ENCODE data around the gene CNPY1. TPM values are rescaled to one million over a fixed set of nuclear protein-coding genes. Genes with fewer than 3 reads are reported as not detected.
A peak's percentile ranks its signal among the peaks of the same experiment; 100 is the strongest.

The CNPY1 gene
- total RNA-seq, 2 donors from 2014 or later, result not detected

DNA sequence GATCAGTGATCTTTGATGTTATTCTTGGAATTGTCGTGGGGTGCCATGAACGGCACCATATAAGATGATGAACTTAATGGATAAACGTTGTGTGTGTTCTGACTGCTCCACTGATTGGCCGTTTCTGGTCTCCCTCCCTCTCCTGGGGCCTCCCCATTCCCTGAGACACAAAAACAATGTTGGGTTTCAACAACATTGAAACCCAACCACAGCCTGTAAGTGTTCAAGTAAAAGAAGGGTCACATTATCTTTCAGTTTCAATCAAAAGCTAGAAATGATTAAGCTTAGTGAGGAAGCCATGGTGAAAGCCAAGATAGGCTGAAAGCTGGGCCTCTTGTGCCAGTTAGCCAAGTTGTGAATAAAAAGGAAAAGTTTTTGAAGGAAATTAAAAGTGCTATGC is 68.9 kb downstream of the CNPY1 start:
- ATAC-seq (replicated peaks), result peak; percentile 97
- no peak overlapping the region for H3K27ac Mint-ChIP-seq
- no peaks in the 10 kb centered on the region for H3K36me3 Mint-ChIP-seq (ENCODE audit: low read depth)
- peaks cover 8% of the 10 kb centered on the region for H3K9me3 Mint-ChIP-seq
- peaks cover 7% of the 10 kb centered on the region for H3K4me1 Mint-ChIP-seq
- H3K27me3 Mint-ChIP-seq, result peaks cover 48% of the 10 kb centered on the region
- peak overlapping the region; percentile 1 for H3K4me3 Mint-ChIP-seq

DNA sequence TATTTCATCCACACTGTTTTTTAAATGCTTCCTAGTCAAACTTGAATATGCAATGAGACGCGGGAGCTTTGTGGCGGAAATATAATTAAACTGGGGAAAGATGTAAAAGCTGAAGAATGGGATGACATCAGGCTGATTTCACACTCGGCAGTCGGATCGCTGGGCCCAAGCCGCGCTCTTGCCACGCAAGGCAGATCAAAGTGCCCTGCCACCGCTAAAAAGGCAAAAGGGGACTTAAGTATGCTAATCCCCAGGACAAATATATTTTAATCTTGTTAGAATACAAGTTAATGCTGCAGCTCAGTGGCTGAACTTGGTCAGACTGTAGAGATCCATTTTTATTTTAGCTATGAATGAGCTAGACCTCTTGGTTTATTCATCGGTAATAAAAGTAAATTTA is 74.6 kb downstream of the CNPY1 start:
- Mint-ChIP-seq H3K27me3 (peaks cover 78% of the 10 kb centered on the region), H3K27ac (no peak overlapping the region), H3K4me1 (peaks cover 4% of the 10 kb centered on the region), H3K36me3 (ENCODE audit: low read depth) (no peaks in the 10 kb centered on the region), H3K4me3 (no peak overlapping the region), H3K9me3 (no peaks in the 10 kb centered on the region)
- ATAC-seq (replicated peaks), result no peak

- peaks cover 4% of the 10 kb centered on the region for H3K4me1 Mint-ChIP-seq
- H3K4me3 Mint-ChIP-seq, result no peak overlapping the region
- ATAC-seq (replicated peaks), result peak; percentile 43
- H3K27me3 Mint-ChIP-seq, result peaks cover 71% of the 10 kb centered on the region
- H3K9me3 Mint-ChIP-seq, result no peaks in the 10 kb centered on the region
- no peak overlapping the region for H3K27ac Mint-ChIP-seq
- H3K36me3 Mint-ChIP-seq (ENCODE audit: low read depth), result no peaks in the 10 kb centered on the region
Observed at GRCh38 chr7:155470686-155471638, 75.4 kb downstream of the CNPY1 start.

DNA sequence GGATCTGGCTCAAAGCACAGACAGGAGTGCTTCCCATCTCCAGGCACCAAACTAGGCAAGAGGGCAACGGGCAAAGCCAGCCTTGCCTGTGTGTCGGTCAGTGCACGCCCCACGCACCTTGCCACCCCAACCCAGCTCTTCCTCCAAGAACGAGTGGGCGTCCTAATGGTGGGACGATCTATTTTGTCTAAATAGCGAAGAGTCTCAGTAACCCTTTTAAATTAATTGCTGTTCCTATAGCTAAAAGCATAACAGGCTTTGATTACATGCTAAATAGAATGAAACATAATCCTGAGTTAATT is 76.2 kb downstream of the CNPY1 start:
- Mint-ChIP-seq H3K4me3 (no peak overlapping the region), H3K36me3 (ENCODE audit: low read depth) (no peaks in the 10 kb centered on the region), H3K9me3 (no peaks in the 10 kb centered on the region), H3K27me3 (peaks cover 66% of the 10 kb centered on the region), H3K27ac (no peak overlapping the region), H3K4me1 (peaks cover 4% of the 10 kb centered on the region)
- no peak for ATAC-seq (replicated peaks)

DNA sequence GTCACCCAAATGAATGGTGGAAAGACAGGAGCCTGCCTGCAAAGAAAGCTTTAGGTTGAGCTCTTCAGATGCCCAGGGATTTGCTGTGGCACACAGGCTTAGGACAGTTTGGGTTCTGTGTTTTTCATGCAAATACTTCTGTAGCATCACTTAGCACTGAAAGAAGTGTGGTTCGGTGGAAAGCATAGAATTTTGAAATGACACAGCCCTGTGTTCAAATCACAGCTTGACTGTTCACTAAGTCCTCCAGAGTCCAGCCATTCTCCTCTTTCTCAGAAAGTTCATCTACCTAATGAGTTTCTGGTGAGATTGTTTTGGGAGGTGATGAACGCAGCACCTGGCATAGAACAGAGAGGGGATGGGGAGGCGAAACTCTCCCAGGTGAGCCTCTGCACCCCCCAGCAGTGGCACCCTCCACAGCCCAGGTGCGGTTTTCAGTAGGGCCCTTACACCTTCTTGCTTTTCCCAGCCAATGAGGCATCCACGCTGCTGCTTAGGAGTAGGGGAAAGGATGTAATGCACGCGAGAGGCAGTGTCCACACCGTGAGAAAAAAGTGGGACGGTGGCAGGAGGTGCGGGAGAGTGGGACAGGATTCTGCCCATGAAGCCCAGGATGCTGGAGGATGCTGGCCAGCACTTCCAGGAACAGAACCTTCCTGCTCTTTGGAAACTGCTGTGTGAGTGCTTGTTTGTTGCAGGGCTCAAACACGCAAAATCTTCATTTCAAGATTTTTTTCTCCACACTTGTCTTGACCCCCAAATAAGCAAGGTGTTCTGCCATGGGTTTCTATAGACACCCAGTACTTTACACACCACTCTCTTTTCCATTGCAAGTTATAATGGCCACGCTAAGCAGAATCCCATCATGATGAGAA is 76.8 kb downstream of the CNPY1 start:
- Mint-ChIP-seq H3K9me3 (no peaks in the 10 kb centered on the region), H3K36me3 (ENCODE audit: low read depth) (no peaks in the 10 kb centered on the region), H3K4me1 (peaks cover 4% of the 10 kb centered on the region), H3K4me3 (no peak overlapping the region), H3K27me3 (peaks cover 60% of the 10 kb centered on the region), H3K27ac (no peak overlapping the region)
- no peak for ATAC-seq (replicated peaks)

GRCh38 chr7:155468785-155469148 is 77.6 kb downstream of the CNPY1 start:
- Mint-ChIP-seq H3K4me3 (no peak overlapping the region), H3K4me1 (peaks cover 4% of the 10 kb centered on the region), H3K36me3 (ENCODE audit: low read depth) (no peaks in the 10 kb centered on the region), H3K27me3 (peaks cover 54% of the 10 kb centered on the region), H3K9me3 (no peaks in the 10 kb centered on the region), H3K27ac (no peak overlapping the region)
- no peak for ATAC-seq (replicated peaks)

DNA sequence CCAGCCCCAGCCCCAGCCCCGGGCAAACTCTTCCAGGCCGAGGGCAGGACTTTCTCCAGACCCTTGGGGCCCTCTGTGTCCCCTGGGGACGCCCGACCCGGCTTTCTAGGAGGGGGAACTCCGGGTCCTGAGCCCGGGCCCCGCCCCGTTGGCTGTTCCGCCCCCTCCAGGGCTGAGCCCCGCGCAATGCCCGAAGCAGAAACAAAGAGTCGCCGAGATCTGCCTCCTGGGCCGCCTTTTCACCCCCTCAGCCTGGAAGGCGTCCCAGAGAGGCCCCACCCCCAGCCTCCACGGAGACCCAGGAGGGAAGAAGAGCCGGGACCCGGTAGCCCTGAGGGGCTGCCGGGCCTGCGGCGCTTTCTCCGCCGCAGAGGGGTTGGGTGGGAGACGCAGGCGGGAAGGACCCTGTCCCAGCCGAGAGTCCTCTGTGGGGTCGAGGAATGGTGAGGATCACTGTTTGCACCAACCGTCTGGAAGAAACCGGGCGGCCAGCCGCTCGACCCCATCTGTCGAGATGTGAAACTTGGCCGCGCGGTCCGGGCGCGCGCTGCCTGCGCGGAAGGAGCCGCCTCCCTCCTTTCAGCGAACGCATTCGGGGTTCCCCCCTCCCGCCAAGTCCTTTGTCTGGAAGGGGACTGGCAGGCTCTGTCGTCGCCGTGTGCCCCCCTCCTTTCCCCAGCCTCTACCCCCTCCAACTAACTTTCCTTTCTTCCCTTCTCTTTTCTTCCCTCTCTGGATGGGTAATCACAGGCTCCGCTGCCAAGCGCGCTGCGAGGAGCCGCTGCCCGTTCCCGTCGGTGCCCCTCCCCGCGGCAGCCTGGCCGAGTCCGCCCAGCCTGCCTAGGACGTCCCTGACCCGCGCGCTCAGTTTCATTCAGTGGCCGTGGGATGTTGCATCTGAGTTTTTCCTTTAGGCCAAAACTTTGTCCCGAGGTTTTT is 78.2 kb downstream of the CNPY1 start:
- Mint-ChIP-seq H3K27me3 (peaks cover 54% of the 10 kb centered on the region), H3K36me3 (ENCODE audit: low read depth) (no peaks in the 10 kb centered on the region), H3K27ac (no peak overlapping the region), H3K4me3 (peak overlapping the region; percentile 27), H3K9me3 (no peaks in the 10 kb centered on the region), H3K4me1 (peaks cover 4% of the 10 kb centered on the region)
- no peak for ATAC-seq (replicated peaks)

DNA sequence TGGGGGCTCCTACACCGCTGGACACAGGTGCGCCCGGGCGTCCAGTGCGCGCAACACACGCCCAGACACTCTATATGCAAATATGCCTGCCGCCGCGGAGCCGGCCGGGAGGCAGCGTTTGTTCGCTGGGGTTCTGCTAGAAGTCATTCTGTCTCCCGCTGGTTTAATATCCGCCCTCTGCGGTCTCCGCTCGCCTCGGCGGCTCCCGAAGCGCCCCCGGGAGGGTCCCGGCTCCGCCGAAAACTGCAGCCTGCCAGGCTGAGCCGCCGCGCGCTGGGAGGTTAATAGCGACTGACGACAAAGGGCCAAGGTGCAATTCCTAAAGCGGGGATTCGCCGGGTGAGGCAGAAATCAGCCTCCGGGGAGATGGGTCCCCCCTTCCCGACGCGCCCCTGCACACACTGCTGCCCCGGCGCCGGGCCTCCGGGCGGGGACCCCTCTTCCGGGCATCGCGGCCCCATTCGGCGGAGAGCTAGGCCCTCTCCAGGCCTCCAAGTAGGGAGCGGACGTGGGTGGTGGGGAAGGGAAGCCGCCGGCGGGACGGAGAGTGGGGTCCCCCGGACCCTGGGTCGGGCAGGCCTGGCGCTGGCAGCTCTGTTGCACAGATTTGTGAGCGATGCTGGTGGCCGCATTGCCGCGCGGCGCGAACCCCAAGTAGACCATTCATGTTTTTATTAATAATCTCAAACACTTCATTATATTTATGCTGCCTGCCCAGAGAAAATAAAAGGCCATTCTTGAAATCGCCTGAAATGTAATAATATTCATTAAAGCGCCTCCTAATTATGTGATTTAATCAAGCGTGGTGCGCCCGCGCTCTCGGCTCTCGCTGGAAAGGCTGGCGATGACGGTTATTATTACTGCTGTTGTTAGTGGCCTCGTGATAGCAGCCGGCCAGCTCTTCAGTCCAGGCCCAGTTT is 79.3 kb downstream of the CNPY1 start:
- Mint-ChIP-seq H3K9me3 (no peaks in the 10 kb centered on the region), H3K4me3 (peak overlapping the region; percentile 27), H3K4me1 (peaks cover 4% of the 10 kb centered on the region), H3K27me3 (peaks cover 53% of the 10 kb centered on the region), H3K36me3 (ENCODE audit: low read depth) (no peaks in the 10 kb centered on the region), H3K27ac (no peak overlapping the region)
- peak; percentile 31 for ATAC-seq (replicated peaks)

GRCh38 chr7:155466142-155466813 is 80.1 kb downstream of the CNPY1 start:
- H3K9me3 Mint-ChIP-seq, result no peaks in the 10 kb centered on the region

GRCh38 chr7:155465761-155466141 is 80.6 kb downstream of the CNPY1 start:
- Mint-ChIP-seq H3K9me3 (no peaks in the 10 kb centered on the region), H3K4me3 (no peak overlapping the region), H3K27ac (no peak overlapping the region), H3K27me3 (peaks cover 54% of the 10 kb centered on the region), H3K36me3 (ENCODE audit: low read depth) (no peaks in the 10 kb centered on the region), H3K4me1 (peaks cover 4% of the 10 kb centered on the region)
- ATAC-seq (replicated peaks), result no peak

More at GRCh38 chr7:155466142-155466813, 80.1 kb downstream of the CNPY1 start:
- Mint-ChIP-seq H3K4me3 (no peak overlapping the region), H3K27me3 (peaks cover 55% of the 10 kb centered on the region), H3K36me3 (ENCODE audit: low read depth) (no peaks in the 10 kb centered on the region), H3K27ac (no peak overlapping the region), H3K4me1 (peaks cover 4% of the 10 kb centered on the region)
- no peak for ATAC-seq (replicated peaks)

DNA sequence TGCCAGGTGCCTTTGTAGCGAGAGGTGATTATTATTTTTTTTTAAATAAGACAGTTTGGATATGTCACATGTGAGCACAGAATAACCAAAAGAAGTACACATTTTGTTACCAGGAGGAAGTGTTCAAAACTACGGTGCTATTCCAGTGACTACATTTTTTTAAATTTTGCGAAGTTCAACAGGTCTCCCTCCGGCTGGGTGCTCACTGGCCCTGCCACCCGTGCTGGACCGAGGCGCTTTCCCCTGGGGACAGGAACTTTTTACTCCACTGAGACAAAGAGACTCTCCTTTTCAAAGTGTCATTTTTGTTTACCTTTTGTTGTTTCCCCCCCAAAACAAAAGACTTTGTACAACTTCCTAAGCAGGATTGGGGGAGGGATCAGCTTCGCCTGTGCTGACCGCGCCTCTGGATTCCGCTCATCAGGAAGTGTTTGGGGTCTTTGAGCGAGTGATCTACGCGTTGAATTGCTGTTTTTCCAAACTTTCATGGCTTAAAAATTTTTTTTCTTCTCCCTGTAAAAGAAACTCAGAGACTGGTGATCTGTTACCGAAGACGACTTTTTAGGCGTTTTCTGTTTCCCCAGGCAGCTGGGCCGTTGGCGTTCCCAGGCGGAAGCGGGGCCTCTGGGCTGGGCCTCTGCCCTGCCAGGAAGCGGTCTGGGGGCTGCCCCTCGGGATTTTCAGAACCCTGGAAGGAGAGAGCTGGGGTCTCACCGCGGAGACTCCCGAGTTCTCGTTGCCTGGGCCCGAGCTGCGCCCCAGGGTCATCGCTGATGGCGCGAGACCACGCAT is 81.2 kb downstream of the CNPY1 start:
- no peak for ATAC-seq (replicated peaks)
- Mint-ChIP-seq H3K27ac (no peak overlapping the region), H3K4me1 (peaks cover 4% of the 10 kb centered on the region), H3K27me3 (peaks cover 50% of the 10 kb centered on the region), H3K9me3 (no peaks in the 10 kb centered on the region), H3K4me3 (no peak overlapping the region), H3K36me3 (ENCODE audit: low read depth) (no peaks in the 10 kb centered on the region)

DNA sequence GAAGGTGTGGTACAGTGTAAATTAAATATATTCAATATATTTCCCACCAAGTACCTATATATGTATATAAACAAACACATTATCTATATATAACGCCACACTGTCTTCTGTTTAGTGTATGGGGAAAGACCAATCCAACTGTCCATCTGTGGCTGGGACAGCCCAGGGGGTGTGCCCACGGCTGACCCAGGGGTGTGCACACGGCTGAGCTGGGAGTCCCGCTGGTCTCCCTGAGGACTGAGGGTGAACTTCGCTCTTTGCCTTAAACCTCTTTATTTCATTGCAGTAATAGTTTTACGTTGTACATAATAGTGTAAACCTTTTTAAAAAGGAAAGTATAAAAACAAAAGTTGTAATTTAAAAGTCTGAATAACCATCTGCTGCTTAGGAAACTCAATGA is 82.2 kb downstream of the CNPY1 start:
- Mint-ChIP-seq H3K4me3 (no peak overlapping the region), H3K27ac (no peak overlapping the region), H3K4me1 (peaks cover 4% of the 10 kb centered on the region), H3K27me3 (peaks cover 50% of the 10 kb centered on the region), H3K9me3 (no peaks in the 10 kb centered on the region), H3K36me3 (ENCODE audit: low read depth) (no peaks in the 10 kb centered on the region)
- ATAC-seq (replicated peaks), result no peak
